GM18867 (cell line): ENCODE measurements around the gene OVAAL.

Source experiments
- ATAC-seq: cut with Tn5 transposase; IDR thresholded peaks from one replicate; pipeline ENCODE4 v1.9.1; 2021; ENCODE audit warnings: mild to moderate bottlenecking, moderate library complexity; ENCODE audit not compliant: unreplicated experiment

Gene OVAAL

DNA sequence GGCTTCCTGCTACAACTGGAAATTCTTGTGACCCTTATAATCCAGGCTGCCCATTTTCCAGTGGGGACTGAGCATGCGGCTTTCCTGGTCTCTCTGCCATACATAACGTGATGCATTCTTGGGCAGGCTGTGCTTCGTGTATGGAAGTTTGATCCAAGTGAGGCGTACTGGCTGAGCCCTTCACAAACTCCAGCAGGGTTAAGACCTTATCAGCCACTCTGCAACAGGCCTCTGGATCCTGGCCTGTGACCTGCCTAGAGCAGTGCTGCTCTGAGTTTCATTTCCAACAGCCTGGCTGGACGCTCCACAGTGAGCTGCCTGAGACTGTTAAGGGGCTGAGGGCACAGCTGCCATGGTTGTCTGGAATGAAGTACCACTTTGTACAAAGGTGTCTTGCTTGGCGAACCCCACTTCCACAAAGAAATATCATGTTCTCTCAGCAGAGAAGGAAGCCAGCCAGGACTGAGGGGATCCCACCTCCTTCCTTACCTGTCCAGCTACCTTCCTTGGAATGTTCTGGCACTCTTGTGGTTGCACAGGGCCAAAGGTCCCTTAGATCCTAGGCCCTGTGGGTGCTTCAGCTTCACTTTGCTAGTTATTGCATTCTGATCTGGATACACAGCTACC lies 44.6 kb downstream of the OVAAL start:
- no peak for ATAC-seq

DNA sequence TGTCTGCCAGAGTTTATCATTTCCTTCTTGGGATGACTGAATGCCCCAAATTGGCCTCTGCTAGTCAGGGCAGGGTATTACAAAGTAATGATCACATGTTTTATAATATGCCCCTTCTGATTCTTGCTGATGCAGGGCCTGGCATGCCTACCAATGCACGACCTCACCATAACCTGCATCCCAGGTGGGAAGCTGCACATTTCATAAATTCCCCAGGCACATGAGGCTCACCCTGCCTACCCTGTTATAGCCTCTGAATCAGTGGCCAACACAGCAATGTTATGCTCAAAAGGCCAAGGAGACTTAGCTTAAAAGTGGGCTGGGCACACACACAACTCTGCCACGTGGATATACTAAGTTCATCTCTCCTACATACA lies 45.1 kb downstream of the OVAAL start:
- ATAC-seq: no peak

DNA sequence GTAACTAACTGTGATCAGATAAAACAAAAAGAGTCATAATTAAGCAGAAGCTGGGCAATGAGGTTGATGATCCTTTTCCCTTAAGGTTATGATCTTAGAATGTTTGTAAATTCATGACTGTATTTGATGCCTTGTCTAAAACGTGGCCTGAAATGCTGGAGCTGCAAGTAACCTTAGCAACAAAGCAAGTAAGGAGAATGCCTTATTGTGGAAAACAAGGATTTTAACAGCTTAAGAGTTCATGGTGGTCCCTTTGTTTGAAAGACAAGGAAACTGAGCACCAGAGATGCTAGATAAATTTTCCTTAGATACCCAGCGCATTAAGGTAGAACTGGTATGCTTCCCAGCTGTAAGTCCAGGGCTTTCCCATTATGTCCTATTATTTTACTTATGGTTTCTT lies 47.4 kb downstream of the OVAAL start:
- ATAC-seq: no peak

DNA sequence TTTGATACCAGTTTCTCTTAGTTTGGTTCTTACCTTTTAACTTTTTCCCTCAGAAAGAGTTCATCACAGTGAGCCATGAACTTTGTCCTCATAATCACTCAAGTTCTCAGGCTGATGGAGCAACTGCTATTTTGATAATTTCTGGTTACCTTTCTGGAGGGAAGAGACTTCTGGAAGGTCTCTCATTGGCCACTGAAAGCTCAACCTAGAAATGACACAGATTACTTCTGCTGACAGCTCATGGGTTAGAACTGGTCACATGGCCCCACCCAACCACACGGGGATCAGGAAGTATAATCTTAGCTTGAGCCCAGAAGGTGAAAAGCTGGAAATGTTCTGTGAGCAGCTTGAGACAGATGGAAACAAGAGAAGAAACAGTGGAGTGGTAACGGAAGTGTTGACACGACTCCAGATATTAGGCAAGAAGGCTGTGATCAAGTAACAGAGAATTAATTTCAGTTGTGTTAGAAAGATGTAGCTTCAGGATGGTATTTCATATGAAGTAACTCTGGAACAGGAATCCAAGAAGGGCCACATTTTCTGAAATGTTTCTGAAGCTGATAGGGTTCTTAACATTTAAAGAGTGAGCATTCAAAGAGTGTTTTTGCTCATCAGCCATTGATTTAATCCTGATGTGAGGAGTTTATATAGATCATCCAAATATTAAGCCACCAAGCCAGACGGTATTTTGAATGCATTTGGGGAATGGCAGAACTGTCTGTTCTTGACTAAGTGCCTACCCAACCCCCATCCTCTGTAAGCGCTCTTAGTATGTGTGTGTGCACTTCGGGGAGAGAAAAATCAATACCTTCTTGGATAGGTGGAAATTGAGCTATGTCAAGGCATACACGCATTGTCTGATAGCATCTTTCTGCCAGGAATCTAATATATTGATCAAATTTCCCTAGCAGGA lies 51.1 kb downstream of the OVAAL start:
- no peak for ATAC-seq

DNA sequence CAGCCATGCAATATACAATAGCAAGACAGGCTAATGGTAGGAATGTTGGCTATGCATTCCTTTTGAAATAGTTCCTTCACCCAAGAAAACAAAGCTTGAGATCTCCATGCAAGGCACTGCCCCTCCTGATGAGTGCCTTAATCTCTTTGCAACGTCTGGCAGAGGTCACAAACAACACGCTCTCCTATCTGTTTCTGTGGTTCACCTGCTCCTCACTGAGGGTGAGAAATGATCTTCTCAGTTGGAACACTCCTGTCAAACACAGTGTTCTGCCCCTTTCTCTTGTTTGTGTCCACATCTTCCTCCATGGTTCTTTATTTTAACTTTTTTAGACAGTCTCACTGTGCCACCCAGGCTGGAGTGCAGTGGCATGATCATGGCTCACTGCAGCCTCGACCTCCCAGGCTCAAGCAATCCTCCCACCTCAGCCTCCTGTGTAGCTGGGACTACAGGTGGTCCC lies 51.8 kb downstream of the OVAAL start:
- ATAC-seq: no peak

DNA sequence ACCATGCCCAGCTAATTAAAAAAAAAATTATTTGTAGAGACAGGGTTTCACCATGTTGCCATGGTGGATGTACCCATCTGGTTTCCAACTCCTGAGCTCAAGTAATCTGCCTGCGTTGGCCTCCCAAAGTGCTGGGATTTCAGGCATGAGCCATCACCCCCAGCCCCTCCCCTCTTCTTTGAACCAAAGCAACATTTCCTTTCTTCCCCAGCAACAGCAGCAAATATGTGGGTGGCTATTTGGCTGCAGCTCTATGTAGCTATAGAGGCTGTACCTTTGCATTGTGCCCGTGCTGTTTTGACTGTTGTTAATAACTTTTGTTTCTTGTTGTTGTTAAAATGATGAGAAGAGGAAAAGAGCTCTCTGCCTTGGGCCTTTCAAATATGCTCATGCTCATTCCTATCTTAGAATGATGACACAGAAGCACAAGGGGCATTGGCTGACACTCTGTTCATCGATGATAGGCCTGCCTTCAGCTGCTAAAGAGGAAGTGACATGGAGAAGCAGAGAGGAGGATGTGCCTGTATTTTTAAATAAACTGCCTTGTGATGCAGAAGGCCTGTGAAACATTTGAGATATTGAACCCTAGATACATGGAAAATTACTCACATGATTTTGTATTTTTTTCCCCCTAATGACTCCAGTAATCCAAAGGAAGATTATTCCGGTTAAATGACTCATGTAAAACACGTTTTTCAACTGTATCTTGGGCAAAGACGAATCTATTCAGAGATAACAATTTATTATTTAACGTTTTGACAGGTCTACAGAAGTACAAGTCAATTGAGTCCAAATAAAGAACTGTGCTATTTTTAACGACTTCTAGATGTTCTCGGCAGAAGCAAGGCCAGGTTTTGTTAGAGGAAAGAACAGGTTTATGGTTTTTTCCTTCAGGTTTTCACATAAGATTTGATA lies 52.5 kb downstream of the OVAAL start:
- no peak for ATAC-seq

DNA sequence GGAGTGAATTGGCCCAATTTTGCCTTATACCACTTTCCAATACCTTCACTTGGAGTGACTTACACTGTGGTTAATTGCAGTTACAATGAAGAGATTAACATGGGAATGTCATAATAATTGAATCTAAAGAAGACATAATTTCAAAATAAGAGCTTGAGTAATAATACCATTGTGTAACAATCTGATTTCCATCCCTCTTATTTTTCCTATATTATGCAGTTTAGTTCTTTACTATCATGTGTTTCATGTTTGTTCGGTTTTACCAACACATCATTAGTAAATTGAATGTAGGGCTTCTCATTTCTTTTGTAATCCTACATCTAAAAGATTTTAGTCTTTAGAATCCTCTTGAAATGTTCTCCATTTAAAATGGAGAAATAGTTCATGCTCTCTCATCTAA lies 53.9 kb downstream of the OVAAL start:
- no peak for ATAC-seq

DNA sequence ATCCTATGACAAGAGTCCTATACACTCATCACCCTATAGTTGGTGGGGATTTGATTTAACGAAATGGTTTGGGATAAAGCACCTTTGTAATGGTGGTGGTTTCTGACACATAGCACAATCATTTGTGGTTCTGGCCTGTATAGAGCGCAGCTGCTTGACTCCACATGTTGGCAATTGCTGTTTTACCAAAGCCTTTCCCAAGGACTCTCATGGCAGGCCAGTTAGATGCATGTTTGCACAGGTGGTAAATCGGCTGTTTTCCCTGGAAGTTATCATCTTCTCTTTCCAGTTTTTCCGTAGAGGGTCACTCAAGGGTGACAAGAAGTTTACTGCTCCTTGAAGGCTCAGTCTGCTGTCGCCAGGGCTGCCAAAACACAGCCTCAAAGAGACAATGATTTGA lies 56.0 kb downstream of the OVAAL start:
- no peak for ATAC-seq

DNA sequence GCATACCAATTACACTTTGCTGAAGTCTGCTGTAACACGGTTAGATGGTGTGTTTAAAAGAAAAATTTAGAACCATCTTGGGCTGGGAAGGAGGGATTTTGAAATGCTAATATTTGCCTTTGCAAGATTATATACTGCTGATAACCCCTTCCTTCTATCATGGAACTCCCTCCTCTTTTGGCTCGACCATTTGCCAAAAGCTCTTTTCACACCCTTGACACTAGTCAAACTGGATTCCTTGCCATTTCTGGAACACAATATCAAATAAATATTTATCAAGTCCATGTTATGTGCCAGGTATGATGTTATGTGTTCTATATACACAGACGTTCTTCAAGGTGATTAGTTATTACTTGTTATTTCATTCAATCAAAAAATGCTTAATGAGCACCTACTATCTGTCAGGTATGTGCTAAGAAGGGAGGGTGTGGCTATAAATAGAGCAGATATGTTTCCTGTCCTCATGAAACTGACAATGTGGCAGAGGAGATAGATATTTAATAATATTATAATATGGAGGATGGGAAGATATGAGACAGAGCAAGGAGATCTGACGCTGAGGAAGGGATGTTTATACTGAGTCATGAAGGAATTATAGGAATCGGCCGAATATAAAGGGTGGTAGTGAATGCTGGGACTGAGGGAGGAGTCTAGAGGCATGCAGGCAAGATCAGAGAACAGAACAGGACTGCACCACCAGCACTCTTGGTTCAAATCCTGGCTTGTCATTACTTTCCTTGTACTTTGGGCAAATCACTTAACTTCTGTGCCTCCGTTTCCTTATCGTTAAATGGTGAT lies 56.9 kb downstream of the OVAAL start:
- no peak for ATAC-seq
